ENCODE data around the gene NLK.

Gene NLK

GRCh38 chr17:28128779-28129178 is 86.3 kb downstream of the NLK start:
- DNase-seq (ENCODE audit: low read depth): no peak
- no peak for TF ChIP-seq CTCF (IDR thresholded peaks at IDR 0.05; ENCODE audit: insufficient read depth, low read depth, low read length, missing control alignments)
- no peak overlapping the region for H3K4me3 ChIP-seq (ENCODE audit: low read depth, low read length)

GRCh38 chr17:28130472-28130871 is 88.0 kb downstream of the NLK start:
- no peak overlapping the region for H3K4me3 ChIP-seq (ENCODE audit: low read depth, low read length)
- TF ChIP-seq CTCF (IDR thresholded peaks at IDR 0.05; ENCODE audit: insufficient read depth, low read depth, low read length, missing control alignments): no peak
- DNase-seq (ENCODE audit: low read depth): no peak

- no peak for TF ChIP-seq CTCF (IDR thresholded peaks at IDR 0.05; ENCODE audit: insufficient read depth, low read depth, low read length, missing control alignments)
- H3K4me3 ChIP-seq (ENCODE audit: low read depth, low read length): no peak overlapping the region
- DNase-seq (ENCODE audit: low read depth): no peak
Observed at GRCh38 chr17:28131599-28131998, 89.1 kb downstream of the NLK start.

GRCh38 chr17:28133562-28133970 is 91.1 kb downstream of the NLK start:
- no peak for TF ChIP-seq CTCF (IDR thresholded peaks at IDR 0.05; ENCODE audit: insufficient read depth, low read depth, low read length, missing control alignments)
- no peak for DNase-seq (ENCODE audit: low read depth)
- H3K4me3 ChIP-seq (ENCODE audit: low read depth, low read length): no peak overlapping the region

GRCh38 chr17:28136923-28137322 is 94.4 kb downstream of the NLK start:
- TF ChIP-seq CTCF (IDR thresholded peaks at IDR 0.05; ENCODE audit: insufficient read depth, low read depth, low read length, missing control alignments): no peak
- H3K4me3 ChIP-seq (ENCODE audit: low read depth, low read length): no peak overlapping the region
- no peak for DNase-seq (ENCODE audit: low read depth)

- no peak for DNase-seq (ENCODE audit: low read depth)
- no peak for TF ChIP-seq CTCF (IDR thresholded peaks at IDR 0.05; ENCODE audit: insufficient read depth, low read depth, low read length, missing control alignments)
- H3K4me3 ChIP-seq (ENCODE audit: low read depth, low read length): no peak overlapping the region
Observed at GRCh38 chr17:28139822-28140221, 97.3 kb downstream of the NLK start.

GRCh38 chr17:28141313-28141712 is 98.8 kb downstream of the NLK start:
- H3K4me3 ChIP-seq (ENCODE audit: low read depth, low read length): no peak overlapping the region
- DNase-seq (ENCODE audit: low read depth): no peak
- TF ChIP-seq CTCF (IDR thresholded peaks at IDR 0.05; ENCODE audit: insufficient read depth, low read depth, low read length, missing control alignments): no peak

All from GM12865 (cell line).